Glutamatergic neuron (in vitro differentiated cells): ENCODE data around the gene CLEC18B. TPM values are rescaled to one million over a fixed set of nuclear protein-coding genes. Genes with fewer than 3 reads are reported as not detected.
"Not testable (repeated sequence)": the region's sequence is repeated elsewhere in the genome, so short reads cannot be mapped to it uniquely, and the experiment has no call there.

Experiments used
- DNase-seq: peaks from one replicate; pipeline ENCODE4 v3.0.0; 2022
- H3K27ac Mint-ChIP-seq: one replicate; pipeline ENCODE4 v1.8.0; 2020; ENCODE audit warnings: mild to moderate bottlenecking, mixed read lengths, inconsistent platforms; ENCODE audit not compliant: unreplicated experiment
- H3K27me3 Mint-ChIP-seq: one replicate; pipeline ENCODE4 v1.8.0; 2020; ENCODE audit warnings: mild to moderate bottlenecking, moderate library complexity, mixed read lengths, inconsistent platforms; ENCODE audit not compliant: unreplicated experiment
- H3K36me3 Mint-ChIP-seq: one replicate; pipeline ENCODE4 v1.8.0; 2020; ENCODE audit warnings: mild to moderate bottlenecking, mixed read lengths, inconsistent platforms; ENCODE audit not compliant: unreplicated experiment
- H3K4me1 Mint-ChIP-seq: one replicate; pipeline ENCODE4 v1.8.0; 2020; ENCODE audit warnings: mild to moderate bottlenecking, low read depth, mixed read lengths, inconsistent platforms; ENCODE audit not compliant: unreplicated experiment
- H3K4me3 Mint-ChIP-seq: one replicate; pipeline ENCODE4 v1.8.0; 2020; ENCODE audit warnings: mild to moderate bottlenecking, mixed read lengths, inconsistent platforms; ENCODE audit not compliant: unreplicated experiment
- H3K9me3 Mint-ChIP-seq: one replicate; pipeline ENCODE4 v1.8.0; 2020; ENCODE audit warnings: mild to moderate bottlenecking, moderate library complexity, mixed read lengths, inconsistent platforms; ENCODE audit not compliant: unreplicated experiment
- long read RNA-seq: library from polyadenylated mRNA; unstranded; transcript quantifications from one replicate; pipeline ENCODE4 v2.0.0, GENCODE V29; 2020; ENCODE audit not compliant: unreplicated experiment
- total RNA-seq: library from RNA; stranded (reverse); fragmentation: NEBNext Ultra II Directional; extraction: Animal tissue kit (Norgen Biotek cat#: 25700); gene quantifications from one replicate; pipeline ENCODE4 v1.2.1, GENCODE V29; 2021; ENCODE audit not compliant: unreplicated experiment
- TF ChIP-seq, protein P1 (sequence below): fragments of 200-600 bp; sonication (generic); IDR thresholded peaks from one replicate; pipeline ENCODE4 v1.5.0; 2021; ENCODE audit not compliant: partially characterized antibody, unreplicated experiment

CLEC18B gene
- 1.6 TPM for total RNA-seq
- long read RNA-seq = 0 reads

DNA sequence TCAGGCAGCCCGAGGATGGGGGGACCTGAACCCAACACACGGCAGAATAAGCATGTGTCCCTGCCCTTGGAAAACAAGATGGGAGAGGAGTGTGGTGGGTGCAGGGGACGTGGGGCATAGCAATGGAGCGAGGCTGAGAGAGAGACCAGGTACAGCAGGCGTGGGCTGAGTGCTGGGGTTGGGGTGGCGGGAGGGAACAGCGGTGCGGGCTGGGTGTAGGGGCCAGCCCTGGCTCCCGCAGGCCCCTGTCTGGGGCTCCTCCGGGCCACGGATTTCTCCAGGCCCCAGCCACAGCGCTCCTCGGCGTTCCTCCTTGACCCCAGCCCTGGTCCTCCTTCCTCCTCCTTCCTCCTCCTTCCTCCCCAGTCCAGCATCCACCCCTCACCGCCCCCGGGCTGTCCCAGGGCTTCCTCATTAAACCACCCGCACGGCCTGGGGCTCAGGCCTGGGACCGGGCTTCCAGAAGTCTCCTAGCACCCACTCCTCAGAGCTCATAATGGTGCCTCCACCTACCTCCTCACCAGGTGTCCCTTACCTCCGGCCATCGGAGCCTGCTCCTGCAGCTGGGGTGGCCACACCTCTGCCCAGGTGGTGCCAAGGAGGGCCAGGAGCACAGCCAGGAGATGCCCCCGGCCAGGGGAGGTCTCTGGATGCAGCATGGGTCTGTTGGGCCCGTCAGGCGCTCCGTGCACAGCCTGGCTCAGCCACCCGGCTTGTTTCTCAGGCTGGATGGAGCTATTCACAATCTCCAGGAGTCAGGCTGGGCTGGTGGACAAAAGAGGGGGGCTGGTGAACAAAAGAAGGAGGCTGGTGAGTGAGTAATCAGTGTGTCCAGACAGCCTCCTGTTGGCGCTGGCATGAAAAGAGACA lies at the start of gene CLEC18B:
TSS of gene CLEC18B (minus strand) at position 867 of the 870 bp plus-strand sequence. CDS start at position 659, 208 bp downstream.
- not testable (repeated sequence) for H3K4me3 Mint-ChIP-seq, H3K27ac Mint-ChIP-seq, DNase-seq, H3K9me3 Mint-ChIP-seq, H3K27me3 Mint-ChIP-seq, H3K4me1 Mint-ChIP-seq, H3K36me3 Mint-ChIP-seq

DNA sequence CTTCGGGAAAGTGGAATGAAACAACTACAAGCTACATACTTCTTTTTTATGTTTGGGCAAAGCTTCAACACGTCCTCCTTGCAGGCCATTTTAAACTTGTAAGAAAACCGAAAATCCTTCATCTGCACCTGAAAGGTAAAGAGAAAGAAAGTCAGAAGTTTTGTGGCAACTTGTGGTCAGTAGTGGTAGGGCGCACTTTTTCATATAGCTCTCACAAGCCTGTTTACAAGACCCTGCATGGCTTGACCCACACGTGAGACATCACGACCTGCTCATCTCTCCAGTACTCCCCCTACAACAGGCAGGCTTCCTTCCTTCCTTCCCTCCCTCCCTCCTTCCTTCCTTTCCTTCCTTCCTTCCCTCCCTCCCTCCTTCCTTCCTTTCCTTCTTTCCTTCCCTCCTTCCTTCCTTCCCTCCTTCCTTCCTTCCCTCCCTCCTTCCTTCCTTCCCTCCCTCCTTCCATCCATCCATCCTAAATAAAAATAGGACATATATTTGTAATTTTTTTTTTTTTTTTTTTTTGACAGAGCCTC lies 48.7 kb upstream of the CLEC18B start:
- TF ChIP-seq, protein P1, sequence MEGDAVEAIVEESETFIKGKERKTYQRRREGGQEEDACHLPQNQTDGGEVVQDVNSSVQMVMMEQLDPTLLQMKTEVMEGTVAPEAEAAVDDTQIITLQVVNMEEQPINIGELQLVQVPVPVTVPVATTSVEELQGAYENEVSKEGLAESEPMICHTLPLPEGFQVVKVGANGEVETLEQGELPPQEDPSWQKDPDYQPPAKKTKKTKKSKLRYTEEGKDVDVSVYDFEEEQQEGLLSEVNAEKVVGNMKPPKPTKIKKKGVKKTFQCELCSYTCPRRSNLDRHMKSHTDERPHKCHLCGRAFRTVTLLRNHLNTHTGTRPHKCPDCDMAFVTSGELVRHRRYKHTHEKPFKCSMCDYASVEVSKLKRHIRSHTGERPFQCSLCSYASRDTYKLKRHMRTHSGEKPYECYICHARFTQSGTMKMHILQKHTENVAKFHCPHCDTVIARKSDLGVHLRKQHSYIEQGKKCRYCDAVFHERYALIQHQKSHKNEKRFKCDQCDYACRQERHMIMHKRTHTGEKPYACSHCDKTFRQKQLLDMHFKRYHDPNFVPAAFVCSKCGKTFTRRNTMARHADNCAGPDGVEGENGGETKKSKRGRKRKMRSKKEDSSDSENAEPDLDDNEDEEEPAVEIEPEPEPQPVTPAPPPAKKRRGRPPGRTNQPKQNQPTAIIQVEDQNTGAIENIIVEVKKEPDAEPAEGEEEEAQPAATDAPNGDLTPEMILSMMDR = no peak
- Mint-ChIP-seq H3K36me3 (no peaks in the 10 kb centered on the region), H3K27me3 (peaks cover 7% of the 10 kb centered on the region), H3K27ac (peak overlapping the region; percentile 53), H3K9me3 (no peaks in the 10 kb centered on the region), H3K4me3 (no peak overlapping the region), H3K4me1 (peaks cover 12% of the 10 kb centered on the region)
- no peak for DNase-seq

DNA sequence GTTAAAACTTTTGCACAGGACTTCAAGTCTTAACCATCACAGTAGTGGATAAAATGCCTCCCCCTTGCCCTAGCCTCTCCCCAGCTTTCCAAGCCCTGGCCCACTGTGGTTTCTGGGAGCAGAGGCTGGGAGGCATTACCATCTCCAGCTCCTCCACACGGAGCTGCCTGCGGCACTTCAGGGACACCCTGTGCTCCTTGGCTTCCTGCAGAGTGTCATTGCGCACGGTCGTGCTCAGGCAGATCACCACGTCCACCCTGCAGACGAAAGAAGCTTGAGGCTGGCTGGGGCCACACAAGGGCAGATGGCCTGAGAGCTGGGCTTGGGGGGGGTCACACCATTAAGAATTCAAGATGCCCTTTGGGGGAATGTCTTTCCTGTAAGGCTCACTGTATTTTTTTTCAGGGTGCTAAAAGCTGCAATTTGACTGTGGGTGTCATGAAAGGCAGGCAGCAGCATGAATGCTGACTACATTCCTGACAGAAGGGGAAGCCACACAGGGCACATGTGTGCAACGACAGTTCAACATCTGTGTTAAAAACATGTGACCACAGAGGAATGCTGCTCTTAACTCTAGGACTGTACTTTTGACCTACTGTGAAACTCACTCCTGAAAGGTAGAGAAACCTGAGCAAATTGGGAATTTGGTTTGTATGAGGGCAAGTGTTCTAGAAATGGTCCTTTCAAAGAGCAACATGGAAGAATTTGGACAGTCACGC lies 47.7 kb upstream of the CLEC18B start:
- peaks cover 12% of the 10 kb centered on the region for H3K4me1 Mint-ChIP-seq
- no peak overlapping the region for H3K4me3 Mint-ChIP-seq
- peak overlapping the region; percentile 53 for H3K27ac Mint-ChIP-seq
- no peaks in the 10 kb centered on the region for H3K36me3 Mint-ChIP-seq
- H3K9me3 Mint-ChIP-seq = peaks cover 1% of the 10 kb centered on the region
- DNase-seq = peak; percentile 20
- peaks cover 7% of the 10 kb centered on the region for H3K27me3 Mint-ChIP-seq
- TF ChIP-seq, protein P1 = no peak

DNA sequence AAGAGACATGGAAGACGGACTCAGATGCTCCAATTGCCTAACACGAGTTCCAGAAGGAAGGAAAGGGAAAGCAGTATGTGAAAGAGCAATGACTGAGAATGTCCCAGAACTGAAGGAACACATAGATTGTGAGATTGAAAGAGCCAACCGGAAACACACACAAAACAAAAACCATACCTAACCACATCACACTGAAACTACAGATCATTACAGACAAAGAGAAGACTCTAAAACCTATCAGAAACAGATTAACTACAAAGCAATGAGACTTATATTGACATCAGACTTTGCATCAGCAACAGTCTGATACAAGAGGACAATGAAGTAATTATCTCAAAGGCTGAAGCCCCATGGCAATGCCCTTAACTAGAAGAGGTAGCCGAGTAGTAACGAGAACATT lies 45.6 kb upstream of the CLEC18B start:
- H3K4me3 Mint-ChIP-seq = no peak overlapping the region
- H3K27me3 Mint-ChIP-seq = peaks cover 9% of the 10 kb centered on the region
- no peak overlapping the region for H3K27ac Mint-ChIP-seq
- TF ChIP-seq, protein P1 = no peak
- H3K36me3 Mint-ChIP-seq = no peaks in the 10 kb centered on the region
- H3K9me3 Mint-ChIP-seq = peaks cover 2% of the 10 kb centered on the region
- H3K4me1 Mint-ChIP-seq = peaks cover 12% of the 10 kb centered on the region
- no peak for DNase-seq

DNA sequence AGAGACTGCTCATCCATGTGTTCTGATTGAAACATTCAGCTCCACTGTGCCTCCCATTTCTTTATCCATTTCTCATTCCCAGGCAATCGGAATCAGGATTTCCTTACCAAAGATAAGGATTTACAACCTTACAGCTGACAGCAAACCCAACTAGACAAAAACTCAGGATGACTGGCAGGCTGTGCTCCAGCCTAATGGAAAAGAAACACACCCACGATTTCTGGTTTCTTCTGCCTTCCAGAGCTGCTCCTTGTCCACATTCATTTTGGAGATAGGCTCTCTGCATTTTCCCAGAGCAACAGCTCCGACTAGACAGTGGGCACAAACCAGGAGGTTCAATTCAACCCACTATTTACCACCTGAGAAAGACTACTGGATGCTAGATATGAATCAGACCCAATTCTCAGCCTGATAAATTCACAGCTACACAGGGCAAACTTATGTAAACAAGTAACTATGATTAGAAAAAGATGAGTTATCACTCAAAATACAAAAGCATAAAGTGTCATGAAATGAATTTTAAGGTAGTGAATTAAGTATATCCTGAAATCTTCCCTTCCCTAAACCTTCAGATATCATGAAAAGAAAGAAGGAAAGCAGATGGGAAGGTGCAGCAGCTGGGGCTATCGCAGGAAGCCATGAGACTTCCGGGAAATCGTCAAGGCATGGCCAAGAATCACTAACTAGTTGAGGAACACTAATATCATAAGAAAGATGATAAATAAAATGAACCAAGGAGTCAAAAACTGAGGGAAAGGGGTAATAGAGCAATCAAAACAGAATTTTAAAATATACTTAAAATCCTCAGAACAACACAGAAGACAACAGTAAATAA lies 44.8 kb upstream of the CLEC18B start:
- Mint-ChIP-seq H3K9me3 (peaks cover 2% of the 10 kb centered on the region), H3K27me3 (peaks cover 9% of the 10 kb centered on the region), H3K36me3 (no peaks in the 10 kb centered on the region), H3K4me1 (peaks cover 10% of the 10 kb centered on the region), H3K4me3 (no peak overlapping the region), H3K27ac (no peak overlapping the region)
- no peak for DNase-seq
- TF ChIP-seq, protein P1 = no peak
